ENCODE results near the gene CYSRT1. TPM values are rescaled to one million over a fixed set of nuclear protein-coding genes. Genes with fewer than 3 reads are reported as not detected.

CYSRT1 gene
- total and polyA plus RNA-seq, 10 donors = 0.36 to 0.94 (median 0.64) TPM; not detected in 5

DNA sequence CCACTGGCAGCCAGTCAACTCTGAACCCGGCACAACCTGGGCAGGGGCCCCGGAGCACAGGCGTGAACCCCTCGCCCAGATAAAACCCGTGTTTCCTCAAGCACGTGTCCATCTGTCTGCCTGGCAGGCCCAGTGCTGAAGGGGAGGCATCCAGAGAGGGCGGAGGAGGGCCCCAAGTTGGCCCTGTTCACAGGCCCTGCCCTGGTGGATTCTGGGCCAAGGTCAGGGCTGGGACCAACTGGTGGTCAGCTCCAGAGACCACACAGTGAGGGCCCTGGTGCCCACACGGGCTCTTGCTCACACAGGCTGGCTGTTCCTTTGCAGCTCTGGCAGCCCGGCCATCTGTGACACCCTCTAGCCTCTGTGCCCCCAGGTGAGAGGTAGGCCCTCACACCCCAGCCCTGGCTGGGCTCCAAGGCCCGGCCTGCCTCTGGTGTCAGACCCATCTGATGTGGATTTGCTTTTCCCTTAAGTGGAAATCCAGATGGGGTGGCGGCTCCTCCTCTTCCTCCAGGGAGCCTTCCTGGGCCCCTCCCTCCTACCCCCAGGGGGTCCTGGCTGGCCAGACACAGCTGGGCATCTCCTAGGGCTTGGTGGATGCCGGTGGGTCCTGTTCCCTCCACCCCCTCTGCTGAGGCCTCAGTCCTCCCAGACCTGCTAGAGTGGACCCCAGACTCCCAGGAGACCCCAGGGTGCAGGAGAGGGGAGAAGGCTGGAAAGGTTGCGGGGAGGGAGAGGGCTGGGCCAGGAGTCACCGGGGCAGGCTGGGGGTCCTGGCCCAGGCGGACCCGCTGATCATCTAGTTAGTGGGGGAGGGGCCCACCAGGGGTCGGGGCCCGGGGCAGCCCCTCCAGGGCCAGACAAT lies 25.6 kb downstream of the CYSRT1 start:
- intact Hi-C loops (cut with DNase I; ENCODE audit: low total_unique reads) = no loop called here
- no peaks in the 10 kb centered on the region for H3K36me3 ChIP-seq
- no peaks in the 10 kb centered on the region for H3K27me3 ChIP-seq (replicated peaks in 1 of 7)
- no peak overlapping the region for H3K27ac ChIP-seq
- no peak for DNase-seq
- H3K9me3 ChIP-seq = no peaks in the 10 kb centered on the region
- peaks cover 0 to 24% (median 14%) of the 10 kb centered on the region in 6 donors for H3K4me1 ChIP-seq
- no peak for TF ChIP-seq POLR2A (IDR thresholded peaks at IDR 0.05)
- TF ChIP-seq, protein P1, sequence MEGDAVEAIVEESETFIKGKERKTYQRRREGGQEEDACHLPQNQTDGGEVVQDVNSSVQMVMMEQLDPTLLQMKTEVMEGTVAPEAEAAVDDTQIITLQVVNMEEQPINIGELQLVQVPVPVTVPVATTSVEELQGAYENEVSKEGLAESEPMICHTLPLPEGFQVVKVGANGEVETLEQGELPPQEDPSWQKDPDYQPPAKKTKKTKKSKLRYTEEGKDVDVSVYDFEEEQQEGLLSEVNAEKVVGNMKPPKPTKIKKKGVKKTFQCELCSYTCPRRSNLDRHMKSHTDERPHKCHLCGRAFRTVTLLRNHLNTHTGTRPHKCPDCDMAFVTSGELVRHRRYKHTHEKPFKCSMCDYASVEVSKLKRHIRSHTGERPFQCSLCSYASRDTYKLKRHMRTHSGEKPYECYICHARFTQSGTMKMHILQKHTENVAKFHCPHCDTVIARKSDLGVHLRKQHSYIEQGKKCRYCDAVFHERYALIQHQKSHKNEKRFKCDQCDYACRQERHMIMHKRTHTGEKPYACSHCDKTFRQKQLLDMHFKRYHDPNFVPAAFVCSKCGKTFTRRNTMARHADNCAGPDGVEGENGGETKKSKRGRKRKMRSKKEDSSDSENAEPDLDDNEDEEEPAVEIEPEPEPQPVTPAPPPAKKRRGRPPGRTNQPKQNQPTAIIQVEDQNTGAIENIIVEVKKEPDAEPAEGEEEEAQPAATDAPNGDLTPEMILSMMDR (IDR thresholded peaks at IDR 0.05 in 8 of 11, conservative IDR thresholded peaks at IDR 0.05 in 3 of 11) = no peak
- no peak for TF ChIP-seq POLR2AphosphoS5 (IDR thresholded peaks at IDR 0.05)
- WGBS, 5 donors = 60 to 87% (median 79%) methylated on average over 10 to 18 of the region's 18 CpGs
- H3K4me3 ChIP-seq = no peak overlapping the region

DNA sequence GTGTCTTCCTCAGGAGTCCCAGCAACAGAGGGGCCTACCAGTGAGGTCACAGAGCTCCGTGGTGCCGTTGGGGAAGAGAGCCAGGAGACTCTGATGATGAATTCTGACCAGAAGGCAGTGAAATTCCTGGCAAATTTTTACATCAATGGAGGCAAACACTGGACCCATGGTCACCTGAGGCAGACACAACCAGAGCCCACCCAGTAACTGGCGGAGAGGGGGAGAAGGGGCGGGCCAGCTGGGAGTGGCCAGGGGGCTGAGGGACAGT lies 26.2 kb downstream of the CYSRT1 start, which contains the start of gene STPG3:
STPG3 (plus strand) TSS at position 93 of the 268 bp plus-strand sequence; CDS start at position 94, 1 bp downstream.
- no peak within 1 kb of the TSS for H3K27ac ChIP-seq
- H3K9me3 ChIP-seq = no peaks in the 10 kb centered on the region
- H3K4me3 ChIP-seq = no peak within 1 kb of the TSS
- WGBS, 5 donors = 79 to 88% (median 86%) methylated on average over 4 of the region's 4 CpGs
- H3K36me3 ChIP-seq = peaks cover 0 to 1% (median 0%) of the 10 kb centered on the region in 6 donors
- no peak for TF ChIP-seq POLR2AphosphoS5 (IDR thresholded peaks at IDR 0.05)
- no peak for TF ChIP-seq POLR2A (IDR thresholded peaks at IDR 0.05)
- TF ChIP-seq, protein P1 (IDR thresholded peaks at IDR 0.05 in 8 of 11, conservative IDR thresholded peaks at IDR 0.05 in 3 of 11) = no peak
- DNase-seq = no peak
- H3K4me1 ChIP-seq = peaks cover 4 to 30% (median 20%) of the 10 kb centered on the region in 6 donors
- H3K27me3 ChIP-seq (replicated peaks in 1 of 7) = no peaks in the 10 kb centered on the region
- intact Hi-C loops (cut with DNase I; ENCODE audit: low total_unique reads) = no loop called here

DNA sequence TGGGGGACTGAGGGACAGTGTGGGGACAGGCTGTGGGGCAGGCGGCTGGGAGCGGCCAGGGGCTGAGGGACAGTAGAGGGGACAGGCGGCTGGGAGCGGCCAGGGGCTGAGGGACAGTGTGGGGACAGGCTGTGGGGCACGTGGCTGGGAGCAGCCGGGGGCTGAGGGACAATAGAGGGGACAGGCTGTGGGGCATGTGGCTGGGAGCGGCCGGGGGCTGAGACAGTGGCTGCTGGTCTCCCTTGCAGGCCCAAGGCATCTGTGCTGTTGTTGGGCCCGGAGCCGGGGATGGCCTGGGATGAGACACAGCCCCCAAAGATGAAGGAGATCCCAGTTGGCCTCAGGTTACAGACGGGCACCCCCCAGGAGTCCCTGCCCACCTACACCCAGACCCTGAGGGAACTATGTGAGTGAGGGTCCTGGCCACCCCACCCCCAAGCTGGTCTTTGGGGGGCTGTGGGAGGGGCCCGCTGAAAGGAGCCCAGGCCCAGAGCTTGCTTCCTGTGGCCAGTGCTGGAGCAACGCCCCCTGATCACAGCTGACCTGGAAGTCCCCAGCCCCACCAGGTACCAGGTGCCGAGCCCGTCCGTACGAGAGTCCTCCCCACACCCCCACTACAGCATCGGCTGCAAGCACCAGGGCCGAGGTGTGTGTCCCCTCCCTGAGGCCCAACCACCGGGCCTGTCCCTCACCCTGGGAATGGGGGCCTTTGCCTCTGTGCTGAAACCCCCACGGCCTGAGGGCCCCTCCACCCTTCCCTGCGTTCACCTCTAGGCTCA lies 26.7 kb downstream of the CYSRT1 start:
- TF ChIP-seq POLR2A (IDR thresholded peaks at IDR 0.05) (no peak), POLR2AphosphoS5 (IDR thresholded peaks at IDR 0.05) (no peak)
- TF ChIP-seq, protein P1 (IDR thresholded peaks at IDR 0.05 in 8 of 11, conservative IDR thresholded peaks at IDR 0.05 in 3 of 11) = no peak
- H3K36me3 ChIP-seq = peaks cover 0 to 7% (median 4%) of the 10 kb centered on the region in 6 donors
- no peak overlapping the region for H3K27ac ChIP-seq
- no peak overlapping the region for H3K4me3 ChIP-seq
- intact Hi-C loops (cut with DNase I; ENCODE audit: low total_unique reads) = no loop called here
- no peaks in the 10 kb centered on the region for H3K9me3 ChIP-seq
- no peak for DNase-seq
- H3K4me1 ChIP-seq = peaks cover 9 to 35% (median 25%) of the 10 kb centered on the region in 6 donors
- 85 to 95% (median 87%) methylated on average over 17 to 22 of the region's 22 CpGs for WGBS, 5 donors
- H3K27me3 ChIP-seq (replicated peaks in 1 of 7) = no peaks in the 10 kb centered on the region

All from spleen (tissue), 11 donors.